LHCN-M2 (cell line): Measurements from ENCODE around the gene GFI1. TPM values are rescaled to one million over a fixed set of nuclear protein-coding genes. Genes with fewer than 3 reads are reported as not detected.

ENCODE experiments used
- DNase-seq: peaks from one replicate; pipeline ENCODE4 v3.0.0-alpha.2; 2012; ENCODE audit warnings: low read depth
- total RNA-seq: library from RNA; depleted of rRNA; stranded (reverse); fragments of >200 nt; gene quantifications from 2 replicates; pipeline ENCODE4 v1.2.3, GENCODE V29; 2014

Gene GFI1
- total RNA-seq, 1 experiment from 2014 or later, result 0.11 TPM

- DNase-seq, result no peak
Observed at GRCh38 chr1:92488416-92488815, 1.7 kb upstream of the GFI1 start.

- DNase-seq, result no peak
Observed at GRCh38 chr1:92487078-92487605, 417 bp upstream of the GFI1 start.

- no peak for DNase-seq
Observed at GRCh38 chr1:92485381-92486250, 1.1 kb downstream of the GFI1 start.

- no peak for DNase-seq
Observed at GRCh38 chr1:92484472-92485380, 2.0 kb downstream of the GFI1 start.

- DNase-seq, result no peak
Observed at GRCh38 chr1:92483610-92484471, 2.9 kb downstream of the GFI1 start.

GRCh38 chr1:92482665-92483609, 3.8 kb downstream of the GFI1 start:
- no peak for DNase-seq

- DNase-seq, result no peak
Observed at GRCh38 chr1:92481971-92482664, 4.6 kb downstream of the GFI1 start.

GRCh38 chr1:92481599-92481925, 5.2 kb downstream of the GFI1 start:
- DNase-seq, result no peak

- DNase-seq, result no peak
Observed at GRCh38 chr1:92480813-92481598, 5.7 kb downstream of the GFI1 start.

- DNase-seq, result no peak
Observed at GRCh38 chr1:92480200-92480812, 6.4 kb downstream of the GFI1 start.

- DNase-seq, result no peak
Observed at GRCh38 chr1:92479587-92479986, 7.1 kb downstream of the GFI1 start.

- no peak for DNase-seq
Observed at GRCh38 chr1:92478393-92478792, 8.3 kb downstream of the GFI1 start.

GRCh38 chr1:92476071-92476631, 10.6 kb downstream of the GFI1 start:
- no peak for DNase-seq

- DNase-seq, result no peak
Observed at GRCh38 chr1:92475029-92475428, 11.7 kb downstream of the GFI1 start.

- DNase-seq, result no peak
Observed at GRCh38 chr1:92473781-92474495, 12.8 kb downstream of the GFI1 start.

GRCh38 chr1:92470216-92470615, 16.5 kb downstream of the GFI1 start:
- no peak for DNase-seq

GRCh38 chr1:92466683-92467352, 19.9 kb downstream of the GFI1 start:
- DNase-seq, result no peak
